ENCODE results near the gene FAXDC2.
A peak's percentile ranks its signal among the peaks of the same experiment; 100 is the strongest.
"Not testable (repeated sequence)": the region's sequence is repeated elsewhere in the genome, so short reads cannot be mapped to it uniquely, and the experiment has no call there.

The FAXDC2 gene

GRCh38 chr5:154831451-154831850 lies 19.0 kb downstream of the FAXDC2 start:
- no peak overlapping the region for H3K27ac Mint-ChIP-seq
- H3K9me3 Mint-ChIP-seq = no peaks in the 10 kb centered on the region
- no peak overlapping the region for H3K4me3 Mint-ChIP-seq
- peaks cover 15% of the 10 kb centered on the region for H3K36me3 Mint-ChIP-seq (ENCODE audit: low read depth)
- H3K27me3 Mint-ChIP-seq (ENCODE audit: low read depth) = no peaks in the 10 kb centered on the region
- no peak for DNase-seq (ENCODE audit: low spot score)
- peaks cover 29% of the 10 kb centered on the region for H3K4me1 Mint-ChIP-seq (ENCODE audit: low read depth)

- Mint-ChIP-seq H3K4me1 (ENCODE audit: low read depth) (peaks cover 31% of the 10 kb centered on the region), H3K4me3 (peak overlapping the region; percentile 66), H3K36me3 (ENCODE audit: low read depth) (peaks cover 20% of the 10 kb centered on the region), H3K27me3 (ENCODE audit: low read depth) (no peaks in the 10 kb centered on the region), H3K27ac (peak overlapping the region; percentile 81), H3K9me3 (no peaks in the 10 kb centered on the region)
- no peak for DNase-seq (ENCODE audit: low spot score)
Observed at GRCh38 chr5:154830596-154830995, 19.8 kb downstream of the FAXDC2 start.

- H3K4me1 Mint-ChIP-seq (ENCODE audit: low read depth) = peaks cover 31% of the 10 kb centered on the region
- no peak for DNase-seq (ENCODE audit: low spot score)
- H3K9me3 Mint-ChIP-seq = no peaks in the 10 kb centered on the region
- peak overlapping the region; percentile 66 for H3K4me3 Mint-ChIP-seq
- H3K36me3 Mint-ChIP-seq (ENCODE audit: low read depth) = peaks cover 21% of the 10 kb centered on the region
- peak overlapping the region; percentile 81 for H3K27ac Mint-ChIP-seq
- H3K27me3 Mint-ChIP-seq (ENCODE audit: low read depth) = no peaks in the 10 kb centered on the region
Observed at GRCh38 chr5:154830219-154830595, 20.2 kb downstream of the FAXDC2 start.

- H3K9me3 Mint-ChIP-seq = no peaks in the 10 kb centered on the region
- peak; percentile 20 for DNase-seq (ENCODE audit: low spot score)
- peaks cover 31% of the 10 kb centered on the region for H3K4me1 Mint-ChIP-seq (ENCODE audit: low read depth)
- peak overlapping the region; percentile 81 for H3K27ac Mint-ChIP-seq
- H3K4me3 Mint-ChIP-seq = peak overlapping the region; percentile 66
- no peaks in the 10 kb centered on the region for H3K27me3 Mint-ChIP-seq (ENCODE audit: low read depth)
- H3K36me3 Mint-ChIP-seq (ENCODE audit: low read depth) = peaks cover 21% of the 10 kb centered on the region
Observed at GRCh38 chr5:154829589-154830218, 20.7 kb downstream of the FAXDC2 start.

GRCh38 chr5:154829181-154829588 lies 21.2 kb downstream of the FAXDC2 start:
- peak overlapping the region; percentile 81 for H3K27ac Mint-ChIP-seq
- H3K9me3 Mint-ChIP-seq = no peaks in the 10 kb centered on the region
- H3K27me3 Mint-ChIP-seq (ENCODE audit: low read depth) = no peaks in the 10 kb centered on the region
- DNase-seq (ENCODE audit: low spot score) = no peak
- H3K4me3 Mint-ChIP-seq = peak overlapping the region; percentile 66
- H3K36me3 Mint-ChIP-seq (ENCODE audit: low read depth) = peaks cover 21% of the 10 kb centered on the region
- H3K4me1 Mint-ChIP-seq (ENCODE audit: low read depth) = peaks cover 26% of the 10 kb centered on the region

- Mint-ChIP-seq H3K27me3 (ENCODE audit: low read depth) (no peaks in the 10 kb centered on the region), H3K27ac (no peak overlapping the region), H3K4me1 (ENCODE audit: low read depth) (peaks cover 13% of the 10 kb centered on the region), H3K9me3 (no peaks in the 10 kb centered on the region), H3K36me3 (ENCODE audit: low read depth) (peaks cover 18% of the 10 kb centered on the region), H3K4me3 (no peak overlapping the region)
- DNase-seq (ENCODE audit: low spot score) = no peak
Observed at GRCh38 chr5:154824070-154824469, 26.3 kb downstream of the FAXDC2 start.

- peaks cover 19% of the 10 kb centered on the region for H3K36me3 Mint-ChIP-seq (ENCODE audit: low read depth)
- H3K27me3 Mint-ChIP-seq (ENCODE audit: low read depth) = no peaks in the 10 kb centered on the region
- no peaks in the 10 kb centered on the region for H3K9me3 Mint-ChIP-seq
- no peak for DNase-seq (ENCODE audit: low spot score)
- no peak overlapping the region for H3K27ac Mint-ChIP-seq
- no peak overlapping the region for H3K4me3 Mint-ChIP-seq
- H3K4me1 Mint-ChIP-seq (ENCODE audit: low read depth) = peaks cover 13% of the 10 kb centered on the region
Observed at GRCh38 chr5:154823605-154824004, 26.8 kb downstream of the FAXDC2 start.

- H3K27ac Mint-ChIP-seq; H3K27me3 Mint-ChIP-seq (ENCODE audit: low read depth); DNase-seq (ENCODE audit: low spot score); H3K4me3 Mint-ChIP-seq; H3K9me3 Mint-ChIP-seq; H3K4me1 Mint-ChIP-seq (ENCODE audit: low read depth): not testable (repeated sequence)
- H3K36me3 Mint-ChIP-seq (ENCODE audit: low read depth) = peaks cover 19% of the 10 kb centered on the region
Observed at GRCh38 chr5:154822896-154823295, 27.5 kb downstream of the FAXDC2 start.

- H3K27me3 Mint-ChIP-seq (ENCODE audit: low read depth) = no peaks in the 10 kb centered on the region
- no peaks in the 10 kb centered on the region for H3K9me3 Mint-ChIP-seq
- peak overlapping the region; percentile 52 for H3K27ac Mint-ChIP-seq
- DNase-seq (ENCODE audit: low spot score) = no peak
- peaks cover 28% of the 10 kb centered on the region for H3K36me3 Mint-ChIP-seq (ENCODE audit: low read depth)
- H3K4me3 Mint-ChIP-seq = no peak overlapping the region
- H3K4me1 Mint-ChIP-seq (ENCODE audit: low read depth) = peaks cover 7% of the 10 kb centered on the region
Observed at GRCh38 chr5:154820383-154820782, 30.0 kb downstream of the FAXDC2 start.

GRCh38 chr5:154819546-154819945 lies 30.9 kb downstream of the FAXDC2 start:
- no peak overlapping the region for H3K4me3 Mint-ChIP-seq
- H3K4me1 Mint-ChIP-seq (ENCODE audit: low read depth) = peaks cover 7% of the 10 kb centered on the region

GRCh38 chr5:154818471-154819116 lies 31.8 kb downstream of the FAXDC2 start:
- peaks cover 9% of the 10 kb centered on the region for H3K4me1 Mint-ChIP-seq (ENCODE audit: low read depth)
- DNase-seq (ENCODE audit: low spot score) = no peak
- no peak overlapping the region for H3K4me3 Mint-ChIP-seq
- no peaks in the 10 kb centered on the region for H3K27me3 Mint-ChIP-seq (ENCODE audit: low read depth)
- no peaks in the 10 kb centered on the region for H3K9me3 Mint-ChIP-seq
- H3K36me3 Mint-ChIP-seq (ENCODE audit: low read depth) = peaks cover 42% of the 10 kb centered on the region
- H3K27ac Mint-ChIP-seq = no peak overlapping the region

More at GRCh38 chr5:154819546-154819945, 30.9 kb downstream of the FAXDC2 start:
- H3K27me3 Mint-ChIP-seq (ENCODE audit: low read depth) = no peaks in the 10 kb centered on the region
- DNase-seq (ENCODE audit: low spot score) = no peak
- peaks cover 35% of the 10 kb centered on the region for H3K36me3 Mint-ChIP-seq (ENCODE audit: low read depth)
- no peaks in the 10 kb centered on the region for H3K9me3 Mint-ChIP-seq
- H3K27ac Mint-ChIP-seq = peak overlapping the region; percentile 39

GRCh38 chr5:154817815-154818214 lies 32.6 kb downstream of the FAXDC2 start:
- H3K27ac Mint-ChIP-seq = no peak overlapping the region
- H3K4me3 Mint-ChIP-seq = no peak overlapping the region
- H3K4me1 Mint-ChIP-seq (ENCODE audit: low read depth) = peaks cover 16% of the 10 kb centered on the region
- peaks cover 45% of the 10 kb centered on the region for H3K36me3 Mint-ChIP-seq (ENCODE audit: low read depth)
- no peaks in the 10 kb centered on the region for H3K9me3 Mint-ChIP-seq
- no peak for DNase-seq (ENCODE audit: low spot score)
- no peaks in the 10 kb centered on the region for H3K27me3 Mint-ChIP-seq (ENCODE audit: low read depth)

GRCh38 chr5:154816891-154817492 lies 33.4 kb downstream of the FAXDC2 start:
- peaks cover 52% of the 10 kb centered on the region for H3K36me3 Mint-ChIP-seq (ENCODE audit: low read depth)
- H3K9me3 Mint-ChIP-seq = no peaks in the 10 kb centered on the region
- H3K27ac Mint-ChIP-seq = no peak overlapping the region
- no peak for DNase-seq (ENCODE audit: low spot score)
- H3K4me1 Mint-ChIP-seq (ENCODE audit: low read depth) = peaks cover 17% of the 10 kb centered on the region
- no peaks in the 10 kb centered on the region for H3K27me3 Mint-ChIP-seq (ENCODE audit: low read depth)
- H3K4me3 Mint-ChIP-seq = no peak overlapping the region

- H3K27ac Mint-ChIP-seq = peak overlapping the region; percentile 46
- DNase-seq (ENCODE audit: low spot score) = no peak
- H3K9me3 Mint-ChIP-seq = no peaks in the 10 kb centered on the region
- no peaks in the 10 kb centered on the region for H3K27me3 Mint-ChIP-seq (ENCODE audit: low read depth)
- H3K4me1 Mint-ChIP-seq (ENCODE audit: low read depth) = peaks cover 17% of the 10 kb centered on the region
- peaks cover 63% of the 10 kb centered on the region for H3K36me3 Mint-ChIP-seq (ENCODE audit: low read depth)
- H3K4me3 Mint-ChIP-seq = no peak overlapping the region
Observed at GRCh38 chr5:154815684-154816247, 34.6 kb downstream of the FAXDC2 start.

All from T-helper 2 cell treated with Interferon-gamma antibody and Interleukin-4, amounts not matched to agents 5 μg/mL and 100 μg/mL, for 36 hours (primary cell).